HepG2 (cell line): ENCODE measurements around the gene NELFB. TPM values are rescaled to one million over a fixed set of nuclear protein-coding genes. Genes with fewer than 3 reads are reported as not detected.
A peak's percentile ranks its signal among the peaks of the same experiment; 100 is the strongest.

ENCODE experiments used
- ATAC-seq: fragments of 200-7000 bp; cut with Tn5 transposase; 3 replicates; pipeline ENCODE4 v1.9.1; 2020; ENCODE audit warnings: mild to moderate bottlenecking, moderate library complexity
- BruUV-seq: library from RNA; stranded (reverse); fragments of 400-500 nt; replicated peaks from 2 replicates; lab custom pipeline; 2021; lab: Mats Ljungman, UMichigan
- CTCF ChIA-PET: fragments of 300-600 bp; formaldehyde crosslinking; extraction: SDS; loops from one replicate; lab custom pipeline; 2021; ENCODE audit warnings: low total read pairs, inconsistent platforms, low intra/inter-chr PET ratio; lab: Yijun Ruan, JAX
- POLR2A ChIA-PET: fragments of 350-600 bp; sonication (Branson Sonifier 250); formaldehyde crosslinking; loops from one replicate; lab custom pipeline; 2020; ENCODE audit warnings: antibody characterized with exemption, inconsistent platforms; lab: Yijun Ruan, JAX
- DNase-seq: peaks from one replicate; pipeline ENCODE4 v3.0.0-alpha.2; 2015; ENCODE audit warnings: low spot score
- FAIRE-seq: peaks from 3 replicates; lab custom pipeline; 2011; peaks lifted over from hg19 to GRCh38; lab: Jason Lieb, UNC
- H2AFZ ChIP-seq: one replicate; pipeline ENCODE4 v1.6.1; 2011; ENCODE audit warnings: low read length, inconsistent platforms
- H3K27ac ChIP-seq: fragments of 300-600 bp; 3 replicates; pipeline ENCODE4 v1.8.0; 2011; ENCODE audit warnings: mixed run types, mild to moderate bottlenecking, mixed read lengths, low read length, inconsistent platforms; ENCODE audit not compliant: insufficient read depth; ENCODE audit errors: extremely low read length
- H3K27me3 ChIP-seq, 2 experiments: fragments of 200-600 bp in 1 of 2; 2 replicates in 1 of 2; 3 replicates in 1 of 2; pipeline versions ENCODE4 v1.6.0 to v1.8.0; 2011; ENCODE audit warnings: low read length in 2 of 2, mild to moderate bottlenecking in 2 of 2, moderate library complexity in 2 of 2, inconsistent platforms in 1 of 2; ENCODE audit not compliant: insufficient read depth in 2 of 2, control insufficient read depth in 1 of 2
- H3K36me3 ChIP-seq, 2 experiments: fragments of 200-600 bp in 1 of 2; replicated peaks in 1 of 2; 2 replicates in 1 of 2; 3 replicates in 1 of 2; pipeline versions ENCODE4 v1.5.1 to v1.8.0; 2011; ENCODE audit warnings: low read length in 2 of 2, inconsistent platforms in 1 of 2; ENCODE audit not compliant: insufficient read depth in 2 of 2, control insufficient read depth in 1 of 2
- H3K4me1 ChIP-seq: 2 replicates; pipeline ENCODE4 v1.5.1; 2012; ENCODE audit warnings: low read length, inconsistent platforms; ENCODE audit not compliant: insufficient read depth
- H3K4me2 ChIP-seq: 2 replicates; pipeline ENCODE4 v1.6.0; 2011; ENCODE audit warnings: low read depth, low read length, inconsistent platforms
- H3K4me3 ChIP-seq, 3 experiments: fragments of 200-600 bp in 1 of 3; sonication (generic), shearing (Covaris generic) in 1 of 3; replicated peaks in 1 of 3; 2 replicates each; pipeline ENCODE4 v1.5.1; 2011 to 2016; ENCODE audit warnings: low read length in 3 of 3, inconsistent platforms in 2 of 3, low read depth in 2 of 3, mild to moderate bottlenecking in 2 of 3, control low read depth in 1 of 3, mixed read lengths in 1 of 3; ENCODE audit not compliant: insufficient read depth in 1 of 3
- H3K79me2 ChIP-seq: one replicate; pipeline ENCODE4 v1.6.1; 2011; ENCODE audit warnings: low read length, inconsistent platforms; ENCODE audit not compliant: insufficient read depth
- H3K9ac ChIP-seq: 2 replicates; pipeline ENCODE4 v1.6.0; 2011; ENCODE audit warnings: mild to moderate bottlenecking, low read depth, low read length, inconsistent platforms; ENCODE audit not compliant: insufficient read depth
- H3K9me3 ChIP-seq: 2 replicates; pipeline ENCODE4 v1.5.1; 2012; ENCODE audit warnings: mild to moderate bottlenecking, low read length
- H4K20me1 ChIP-seq: 2 replicates; pipeline ENCODE4 v1.6.0; 2011; ENCODE audit warnings: inconsistent platforms, mild to moderate bottlenecking, low read length, moderate library complexity; ENCODE audit not compliant: insufficient read depth
- DRAP1 ChIP-seq: IDR thresholded peaks from 2 replicates; pipeline ENCODE4 v1.6.1; 2016; ENCODE audit warnings: missing genetic modification reagents, missing compliant biosample characterization
- EP300 ChIP-seq, 3 experiments: sonication (generic) in 1 of 3; formaldehyde crosslinking in 1 of 3; IDR thresholded peaks; 2 replicates each; pipeline versions ENCODE4 v1.5.1 to v1.6.1; 2011 to 2020; ENCODE audit warnings: low read depth in 2 of 3, low read length in 2 of 3, borderline replicate concordance in 1 of 3, improper control_type of control experiment in 1 of 3, mild to moderate bottlenecking in 1 of 3, missing genetic modification reagents in 1 of 3, moderate library complexity in 1 of 3
- HNRNPL ChIP-seq: fragments of 200-400 bp; formaldehyde crosslinking; IDR thresholded peaks from 2 replicates; pipeline ENCODE4 v1.6.1; 2017; ENCODE audit warnings: mild to moderate bottlenecking, low read depth, low read length
- KDM2A ChIP-seq: sonication (generic); formaldehyde crosslinking; IDR thresholded peaks from 2 replicates; pipeline ENCODE4 v1.4.0; 2020; ENCODE audit warnings: low read depth, missing genetic modification reagents, borderline replicate concordance
- NR2C2 ChIP-seq: sonication (generic); formaldehyde crosslinking; IDR thresholded peaks from 2 replicates; pipeline ENCODE4 v1.4.0; 2020; ENCODE audit warnings: missing genetic modification reagents, mild to moderate bottlenecking, moderate library complexity, borderline replicate concordance
- ZFX ChIP-seq: sonication (generic); formaldehyde crosslinking; IDR thresholded peaks from 2 replicates; pipeline ENCODE4 v1.4.0; 2020; ENCODE audit warnings: mild to moderate bottlenecking, low read depth, missing genetic modification reagents, moderate library complexity
- WGBS: methylation state at CpG from one replicate; pipeline ENCODE4 v1.1.6; 2017; ENCODE audit warnings: low lambda C conversion rate; 5-methylcytosine and 5-hydroxymethylcytosine counted together
- in situ Hi-C: cut with HindIII; loops from 2 replicates; pipeline ENCODE4 v1.10.0; 2017; ENCODE audit warnings: low pct_unique_long_range_greater_than_20kb; ENCODE audit not compliant: extremely low pct_ligation_motif_present
- intact Hi-C: fragments of 100-400 bp; cut with micrococcal nuclease; formaldehyde crosslinking; loops from one replicate; pipeline ENCODE4 v1.10.0; 2022; ENCODE audit not compliant: unreplicated experiment
- polyA plus RNA-seq, 8 experiments: library from polyadenylated mRNA; depleted of rRNA in 3 of 8; stranded (reverse) in 7 of 8; unstranded in 1 of 8; fragments of >200 nt; fragmentation: Illumina TruSeq in 4 of 8; extraction: Trizol in 4 of 8; gene quantifications; 2 replicates each; pipeline versions ENCODE4 v1.2.1 to v1.2.3, GENCODE V29; 2011 to 2016; ENCODE audit warnings: low read depth in 4 of 8, missing spikeins in 1 of 8, mixed read lengths in 1 of 8; ENCODE audit not compliant: insufficient read depth in 1 of 8
- total RNA-seq, 5 experiments: library from RNA; depleted of rRNA; stranded (reverse); fragments of >200 nt; fragmentation: Illumina TruSeq; extraction: Trizol; gene quantifications; 2 replicates each; pipeline ENCODE4 v1.2.3, GENCODE V29; 2016; ENCODE audit warnings: low read depth in 1 of 5
- TF ChIP-seq, protein P1 (sequence below): sonication (generic); formaldehyde crosslinking; IDR thresholded peaks from 2 replicates; pipeline ENCODE4 v1.4.0; 2020; ENCODE audit warnings: missing genetic modification reagents, mild to moderate bottlenecking, borderline replicate concordance
- TF ChIP-seq, protein P2 (sequence below): sonication (generic); formaldehyde crosslinking; conservative IDR thresholded peaks from 2 replicates; pipeline ENCODE4 v1.4.0; 2020; ENCODE audit warnings: mild to moderate bottlenecking, missing genetic modification reagents, moderate library complexity
- TF ChIP-seq, protein P3 (sequence below): sonication (generic); formaldehyde crosslinking; IDR thresholded peaks from 2 replicates; pipeline ENCODE4 v1.5.1; 2020; ENCODE audit warnings: mild to moderate bottlenecking, missing genetic modification reagents, moderate library complexity

The NELFB gene
- total and polyA plus RNA-seq, 2 of the 13 experiments (the other 11 are each of a cell fraction or from before 2014, with no cell fraction given): 26.5 to 45.8 TPM

GRCh38 chr9:137313326-137313936 lies 58.3 kb downstream of the NELFB start:
- peaks cover 53% of the 10 kb centered on the region for H3K4me1 ChIP-seq
- H3K79me2 ChIP-seq: no peaks in the 10 kb centered on the region
- H3K4me2 ChIP-seq: peak overlapping the region; percentile 66
- H3K9ac ChIP-seq: no peak overlapping the region
- intact Hi-C loops: no loop called here
- ChIA-PET CTCF (no interaction called here), POLR2A (interaction anchor here (1.0 kb wide), 1 partner anchor 11 kb away, joined by 4 read pairs; the partner anchor contains the start of gene NRARP)
- ATAC-seq: peak; percentile 16
- peaks cover 17 to 63% of the 10 kb centered on the region in 2 experiments for H3K27me3 ChIP-seq
- H3K27ac ChIP-seq: no peak overlapping the region
- in situ Hi-C loops: no loop called here
- BruUV-seq: no TSS peak
- 0% methylated on average over 7 of the region's 9 CpGs for WGBS
- H4K20me1 ChIP-seq: no peaks in the 10 kb centered on the region
- FAIRE-seq: no peak
- no peaks in the 10 kb centered on the region for H3K9me3 ChIP-seq
- no peak overlapping the region for H2AFZ ChIP-seq
- H3K4me3 ChIP-seq: peak overlapping the region in 1 of 3 experiments; percentile 55; a peak in 2 of 6 replicates
- DNase-seq: no peak
- H3K36me3 ChIP-seq: no peaks in the 10 kb centered on the region
- 0 out of 2 replicates have a peak, but pooled peaks have one; percentile 38 for TF ChIP-seq HNRNPL
- TF ChIP-seq NR2C2 (CRISPR knock-in tag): 0 out of 2 replicates have a peak, but pooled peaks have one; percentile 29
- TF ChIP-seq KDM2A (CRISPR knock-in tag): 0 out of 2 replicates have a peak, but pooled peaks have one; percentile 10
- TF ChIP-seq, protein P1, sequence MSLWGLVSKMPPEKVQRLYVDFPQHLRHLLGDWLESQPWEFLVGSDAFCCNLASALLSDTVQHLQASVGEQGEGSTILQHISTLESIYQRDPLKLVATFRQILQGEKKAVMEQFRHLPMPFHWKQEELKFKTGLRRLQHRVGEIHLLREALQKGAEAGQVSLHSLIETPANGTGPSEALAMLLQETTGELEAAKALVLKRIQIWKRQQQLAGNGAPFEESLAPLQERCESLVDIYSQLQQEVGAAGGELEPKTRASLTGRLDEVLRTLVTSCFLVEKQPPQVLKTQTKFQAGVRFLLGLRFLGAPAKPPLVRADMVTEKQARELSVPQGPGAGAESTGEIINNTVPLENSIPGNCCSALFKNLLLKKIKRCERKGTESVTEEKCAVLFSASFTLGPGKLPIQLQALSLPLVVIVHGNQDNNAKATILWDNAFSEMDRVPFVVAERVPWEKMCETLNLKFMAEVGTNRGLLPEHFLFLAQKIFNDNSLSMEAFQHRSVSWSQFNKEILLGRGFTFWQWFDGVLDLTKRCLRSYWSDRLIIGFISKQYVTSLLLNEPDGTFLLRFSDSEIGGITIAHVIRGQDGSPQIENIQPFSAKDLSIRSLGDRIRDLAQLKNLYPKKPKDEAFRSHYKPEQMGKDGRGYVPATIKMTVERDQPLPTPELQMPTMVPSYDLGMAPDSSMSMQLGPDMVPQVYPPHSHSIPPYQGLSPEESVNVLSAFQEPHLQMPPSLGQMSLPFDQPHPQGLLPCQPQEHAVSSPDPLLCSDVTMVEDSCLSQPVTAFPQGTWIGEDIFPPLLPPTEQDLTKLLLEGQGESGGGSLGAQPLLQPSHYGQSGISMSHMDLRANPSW (CRISPR knock-in tag): no peak
- peak in 1 of 2 experiments; percentile 18; a peak in 1 of 4 replicates for TF ChIP-seq EP300 (IDR thresholded peaks at IDR 0.05; ENCODE audit: low read depth in 2 of 2, low read length in 2 of 2)
- TF ChIP-seq EP300 (CRISPR knock-in tag; IDR thresholded peaks at IDR 0.05; ENCODE audit: borderline replicate concordance): no peak
- peak; percentile 38 for TF ChIP-seq ZFX (CRISPR knock-in tag)
- TF ChIP-seq, protein P2, sequence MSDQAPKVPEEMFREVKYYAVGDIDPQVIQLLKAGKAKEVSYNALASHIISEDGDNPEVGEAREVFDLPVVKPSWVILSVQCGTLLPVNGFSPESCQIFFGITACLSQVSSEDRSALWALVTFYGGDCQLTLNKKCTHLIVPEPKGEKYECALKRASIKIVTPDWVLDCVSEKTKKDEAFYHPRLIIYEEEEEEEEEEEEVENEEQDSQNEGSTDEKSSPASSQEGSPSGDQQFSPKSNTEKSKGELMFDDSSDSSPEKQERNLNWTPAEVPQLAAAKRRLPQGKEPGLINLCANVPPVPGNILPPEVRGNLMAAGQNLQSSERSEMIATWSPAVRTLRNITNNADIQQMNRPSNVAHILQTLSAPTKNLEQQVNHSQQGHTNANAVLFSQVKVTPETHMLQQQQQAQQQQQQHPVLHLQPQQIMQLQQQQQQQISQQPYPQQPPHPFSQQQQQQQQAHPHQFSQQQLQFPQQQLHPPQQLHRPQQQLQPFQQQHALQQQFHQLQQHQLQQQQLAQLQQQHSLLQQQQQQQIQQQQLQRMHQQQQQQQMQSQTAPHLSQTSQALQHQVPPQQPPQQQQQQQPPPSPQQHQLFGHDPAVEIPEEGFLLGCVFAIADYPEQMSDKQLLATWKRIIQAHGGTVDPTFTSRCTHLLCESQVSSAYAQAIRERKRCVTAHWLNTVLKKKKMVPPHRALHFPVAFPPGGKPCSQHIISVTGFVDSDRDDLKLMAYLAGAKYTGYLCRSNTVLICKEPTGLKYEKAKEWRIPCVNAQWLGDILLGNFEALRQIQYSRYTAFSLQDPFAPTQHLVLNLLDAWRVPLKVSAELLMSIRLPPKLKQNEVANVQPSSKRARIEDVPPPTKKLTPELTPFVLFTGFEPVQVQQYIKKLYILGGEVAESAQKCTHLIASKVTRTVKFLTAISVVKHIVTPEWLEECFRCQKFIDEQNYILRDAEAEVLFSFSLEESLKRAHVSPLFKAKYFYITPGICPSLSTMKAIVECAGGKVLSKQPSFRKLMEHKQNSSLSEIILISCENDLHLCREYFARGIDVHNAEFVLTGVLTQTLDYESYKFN: peak; percentile 55
- TF ChIP-seq, protein P3, sequence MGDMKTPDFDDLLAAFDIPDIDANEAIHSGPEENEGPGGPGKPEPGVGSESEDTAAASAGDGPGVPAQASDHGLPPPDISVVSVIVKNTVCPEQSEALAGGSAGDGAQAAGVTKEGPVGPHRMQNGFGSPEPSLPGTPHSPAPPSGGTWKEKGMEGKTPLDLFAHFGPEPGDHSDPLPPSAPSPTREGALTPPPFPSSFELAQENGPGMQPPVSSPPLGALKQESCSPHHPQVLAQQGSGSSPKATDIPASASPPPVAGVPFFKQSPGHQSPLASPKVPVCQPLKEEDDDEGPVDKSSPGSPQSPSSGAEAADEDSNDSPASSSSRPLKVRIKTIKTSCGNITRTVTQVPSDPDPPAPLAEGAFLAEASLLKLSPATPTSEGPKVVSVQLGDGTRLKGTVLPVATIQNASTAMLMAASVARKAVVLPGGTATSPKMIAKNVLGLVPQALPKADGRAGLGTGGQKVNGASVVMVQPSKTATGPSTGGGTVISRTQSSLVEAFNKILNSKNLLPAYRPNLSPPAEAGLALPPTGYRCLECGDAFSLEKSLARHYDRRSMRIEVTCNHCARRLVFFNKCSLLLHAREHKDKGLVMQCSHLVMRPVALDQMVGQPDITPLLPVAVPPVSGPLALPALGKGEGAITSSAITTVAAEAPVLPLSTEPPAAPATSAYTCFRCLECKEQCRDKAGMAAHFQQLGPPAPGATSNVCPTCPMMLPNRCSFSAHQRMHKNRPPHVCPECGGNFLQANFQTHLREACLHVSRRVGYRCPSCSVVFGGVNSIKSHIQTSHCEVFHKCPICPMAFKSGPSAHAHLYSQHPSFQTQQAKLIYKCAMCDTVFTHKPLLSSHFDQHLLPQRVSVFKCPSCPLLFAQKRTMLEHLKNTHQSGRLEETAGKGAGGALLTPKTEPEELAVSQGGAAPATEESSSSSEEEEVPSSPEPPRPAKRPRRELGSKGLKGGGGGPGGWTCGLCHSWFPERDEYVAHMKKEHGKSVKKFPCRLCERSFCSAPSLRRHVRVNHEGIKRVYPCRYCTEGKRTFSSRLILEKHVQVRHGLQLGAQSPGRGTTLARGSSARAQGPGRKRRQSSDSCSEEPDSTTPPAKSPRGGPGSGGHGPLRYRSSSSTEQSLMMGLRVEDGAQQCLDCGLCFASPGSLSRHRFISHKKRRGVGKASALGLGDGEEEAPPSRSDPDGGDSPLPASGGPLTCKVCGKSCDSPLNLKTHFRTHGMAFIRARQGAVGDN (CRISPR knock-in tag): 0 out of 2 replicates have a peak, but pooled peaks have one; percentile 4
- TF ChIP-seq DRAP1: no peak
